ENCODE results near the gene RPS15. TPM values are rescaled to one million over a fixed set of nuclear protein-coding genes. Genes with fewer than 3 reads are reported as not detected.
"Not testable (repeated sequence)": the region's sequence is repeated elsewhere in the genome, so short reads cannot be mapped to it uniquely, and the experiment has no call there.

RPS15 gene
- total RNA-seq, 3 donors from 2014 or later (not counting 1 experiment from before 2014, with no cell fraction given), result 731 to 872 (median 837) TPM

- Histone ChIP-seq H3K4me1 (ENCODE audit: control insufficient read depth, insufficient read depth, low read length) (peaks cover 38% of the 10 kb centered on the region), H3K9me3 (ENCODE audit: control insufficient read depth, insufficient read depth, low read length) (no peaks in the 10 kb centered on the region), H3K36me3 (ENCODE audit: control insufficient read depth, insufficient read depth, low read length) (peaks cover 61% of the 10 kb centered on the region), H3K4me3 (ENCODE audit: low read length) (no peak overlapping the region), H3K27me3 (ENCODE audit: control insufficient read depth, insufficient read depth, low read length) (no peaks in the 10 kb centered on the region), H3K27ac (ENCODE audit: low read length) (no peak overlapping the region)
- WGBS (ENCODE audit: insufficient coverage), result 97% methylated on average over 20 of the region's 21 CpGs
- TF ChIP-seq CTCF (IDR thresholded peaks at IDR 0.05), result no peak
- H3K36me3 Mint-ChIP-seq, result peaks cover 5% of the 10 kb centered on the region
- DNase-seq (no peak), ATAC-seq (no peak)
- H3K27me3 Mint-ChIP-seq (ENCODE audit: low read depth in 2 of 2), result no peaks in the 10 kb centered on the region
- no peaks in the 10 kb centered on the region for H3K9me3 Mint-ChIP-seq
- peak overlapping the region in 1 of 2 donors; percentile 6 for H3K27ac Mint-ChIP-seq
- H3K4me1 Mint-ChIP-seq, result peaks cover 36 to 37% of the 10 kb centered on the region in 2 donors
- no peak overlapping the region for H3K4me3 Mint-ChIP-seq
- intact Hi-C loops (cut with micrococcal nuclease), result no loop called here
Measured at GRCh38 chr19:1418951-1419738, 19.1 kb upstream of the RPS15 start.

GRCh38 chr19:1420085-1420484 lies 18.1 kb upstream of the RPS15 start:
- intact Hi-C loops (cut with micrococcal nuclease); H3K9me3 ChIP-seq (ENCODE audit: control insufficient read depth, insufficient read depth, low read length); H3K27ac ChIP-seq (ENCODE audit: low read length); H3K9me3 Mint-ChIP-seq; H3K27ac Mint-ChIP-seq; H3K27me3 ChIP-seq (ENCODE audit: control insufficient read depth, insufficient read depth, low read length); H3K27me3 Mint-ChIP-seq (ENCODE audit: low read depth in 2 of 2); DNase-seq; H3K4me3 Mint-ChIP-seq; H3K36me3 Mint-ChIP-seq; H3K4me3 ChIP-seq (ENCODE audit: low read length); ATAC-seq: not testable (repeated sequence)
- peaks cover 32 to 34% of the 10 kb centered on the region in 2 donors for H3K4me1 Mint-ChIP-seq
- over 99% methylated on average over 15 of the region's 43 CpGs for WGBS (ENCODE audit: insufficient coverage)
- peaks cover 29% of the 10 kb centered on the region for H3K4me1 ChIP-seq (ENCODE audit: control insufficient read depth, insufficient read depth, low read length)
- peaks cover 67% of the 10 kb centered on the region for H3K36me3 ChIP-seq (ENCODE audit: control insufficient read depth, insufficient read depth, low read length)

GRCh38 chr19:1420590-1420989 lies 17.6 kb upstream of the RPS15 start:
- DNase-seq (no peak), ATAC-seq (no peak)
- H3K27ac Mint-ChIP-seq, result no peak overlapping the region
- H3K36me3 Mint-ChIP-seq, result peaks cover 5% of the 10 kb centered on the region
- no peaks in the 10 kb centered on the region for H3K27me3 Mint-ChIP-seq (ENCODE audit: low read depth in 2 of 2)
- Histone ChIP-seq H3K4me3 (ENCODE audit: low read length) (no peak overlapping the region), H3K27me3 (ENCODE audit: control insufficient read depth, insufficient read depth, low read length) (no peaks in the 10 kb centered on the region), H3K36me3 (ENCODE audit: control insufficient read depth, insufficient read depth, low read length) (peaks cover 72% of the 10 kb centered on the region), H3K27ac (ENCODE audit: low read length) (no peak overlapping the region), H3K9me3 (ENCODE audit: control insufficient read depth, insufficient read depth, low read length) (no peaks in the 10 kb centered on the region), H3K4me1 (ENCODE audit: control insufficient read depth, insufficient read depth, low read length) (peaks cover 24% of the 10 kb centered on the region)
- no peak overlapping the region for H3K4me3 Mint-ChIP-seq
- no peaks in the 10 kb centered on the region for H3K9me3 Mint-ChIP-seq
- no peak for TF ChIP-seq CTCF (IDR thresholded peaks at IDR 0.05)
- H3K4me1 Mint-ChIP-seq, result peaks cover 27 to 29% of the 10 kb centered on the region in 2 donors
- WGBS (ENCODE audit: insufficient coverage), result 95% methylated on average over 15 of the region's 15 CpGs
- intact Hi-C loops (cut with micrococcal nuclease), result no loop called here

GRCh38 chr19:1421218-1421957 lies 16.8 kb upstream of the RPS15 start:
- peaks cover 16% of the 10 kb centered on the region for H3K4me1 ChIP-seq (ENCODE audit: control insufficient read depth, insufficient read depth, low read length)
- intact Hi-C loops (cut with micrococcal nuclease), result no loop called here
- ATAC-seq, result peak in 2 of 3 donors; percentile 13 to 14
- no peaks in the 10 kb centered on the region for H3K27me3 ChIP-seq (ENCODE audit: control insufficient read depth, insufficient read depth, low read length)
- H3K27me3 Mint-ChIP-seq (ENCODE audit: low read depth in 2 of 2), result no peaks in the 10 kb centered on the region
- H3K4me3 ChIP-seq (ENCODE audit: low read length), result no peak overlapping the region
- H3K36me3 Mint-ChIP-seq, result peaks cover 5% of the 10 kb centered on the region
- WGBS (ENCODE audit: insufficient coverage), result 97% methylated on average over 37 of the region's 37 CpGs
- H3K27ac ChIP-seq (ENCODE audit: low read length), result no peak overlapping the region
- DNase-seq, result no peak
- H3K4me1 Mint-ChIP-seq, result peaks cover 19 to 21% of the 10 kb centered on the region in 2 donors
- H3K9me3 Mint-ChIP-seq, result no peaks in the 10 kb centered on the region
- TF ChIP-seq CTCF (IDR thresholded peaks at IDR 0.05), result no peak
- no peak overlapping the region for H3K4me3 Mint-ChIP-seq
- no peaks in the 10 kb centered on the region for H3K9me3 ChIP-seq (ENCODE audit: control insufficient read depth, insufficient read depth, low read length)
- H3K36me3 ChIP-seq (ENCODE audit: control insufficient read depth, insufficient read depth, low read length), result peaks cover 79% of the 10 kb centered on the region
- no peak overlapping the region for H3K27ac Mint-ChIP-seq
